Middle frontal gyrus (tissue), 1 donor: ENCODE results near the gene RAB3GAP1.

ENCODE experiments used
- DNase-seq: peaks from one replicate; pipeline ENCODE4 v3.0.0-alpha.2; 2015; ENCODE audit warnings: low spot score; ENCODE audit errors: extremely low spot score

RAB3GAP1 gene

GRCh38 chr2:135218426-135218825, 166.3 kb downstream of the RAB3GAP1 start:
- DNase-seq: no peak

GRCh38 chr2:135219226-135219625, 167.1 kb downstream of the RAB3GAP1 start:
- DNase-seq: no peak
